Transverse colon (tissue), 4 donors: ENCODE measurements around the gene STRA8. TPM values are rescaled to one million over a fixed set of nuclear protein-coding genes. Genes with fewer than 3 reads are reported as not detected.

Experiments used
- DNase-seq: peaks from one replicate; pipeline ENCODE4 v3.0.0-alpha.2; 2019
- H3K27ac ChIP-seq, 4 donors: fragments of 200-600 bp; sonication (generic); 2 replicates each; pipeline ENCODE4 v1.5.1; 2016 to 2018; ENCODE audit warnings: inconsistent platforms in 4 of 4
- H3K27me3 ChIP-seq: fragments of 200-600 bp; sonication (generic); 2 replicates; pipeline ENCODE4 v1.5.1; 2017; ENCODE audit warnings: inconsistent platforms
- H3K36me3 ChIP-seq, 4 donors: fragments of 200-600 bp; sonication (generic); 2 replicates each; pipeline ENCODE4 v1.5.1; 2017 to 2019; ENCODE audit warnings: inconsistent platforms in 4 of 4
- H3K4me1 ChIP-seq, 4 donors: fragments of 200-600 bp; sonication (generic); 2 replicates each; pipeline ENCODE4 v1.5.1; 2017 to 2020; ENCODE audit warnings: inconsistent platforms in 4 of 4
- H3K4me3 ChIP-seq, 4 donors: fragments of 200-600 bp; sonication (generic); 1 replicate in 1 of 4; 2 replicates in 3 of 4; pipeline versions ENCODE4 v1.5.1 to v1.6.1; 2017 to 2019; ENCODE audit warnings: inconsistent platforms in 4 of 4
- H3K9me3 ChIP-seq, 2 donors: fragments of 200-600 bp; sonication (generic); 2 replicates each; pipeline ENCODE4 v1.5.1; 2017 to 2019; ENCODE audit warnings: inconsistent platforms in 2 of 2
- EP300 ChIP-seq: sonication (generic); formaldehyde crosslinking; IDR thresholded peaks from one replicate; pipeline ENCODE4 v1.6.1; 2017; ENCODE audit warnings: antibody characterized with exemption, low read depth
- POLR2A ChIP-seq: fragments of 450-650 bp; IDR thresholded peaks from one replicate; pipeline ENCODE4 v1.6.1; 2016; ENCODE audit warnings: antibody characterized with exemption, mild to moderate bottlenecking, moderate library complexity
- POLR2AphosphoS5 ChIP-seq, 3 donors: sonication (generic); formaldehyde crosslinking; IDR thresholded peaks; one replicate each; pipeline ENCODE4 v1.6.1; 2016; ENCODE audit warnings: antibody characterized with exemption in 3 of 3
- WGBS, 2 donors: methylation state at CpG; one replicate each; pipeline ENCODE4 v1.1.5; 2018; ENCODE audit warnings: low coverage in 1 of 2; 5-methylcytosine and 5-hydroxymethylcytosine counted together
- in situ Hi-C, 4 donors: fragments of 200-750 bp; cut with MboI; loops; one replicate each; pipeline versions ENCODE4 v1.15.0 to v1.15.1; 2017; ENCODE audit warnings: low sequenced_read_pairs in 3 of 4, low pct_ligation_motif_present in 1 of 4, low pct_unique_long_range_greater_than_20kb in 1 of 4
- intact Hi-C: fragments of 100-400 bp; cut with DNase I; formaldehyde crosslinking; loops from one replicate; pipeline ENCODE4 v1.15.1; 2023; ENCODE audit warnings: low total_unique reads
- total RNA-seq, 4 donors: library from RNA; depleted of rRNA; stranded (reverse); fragments of >200 nt; gene quantifications; one replicate each; pipeline ENCODE4 v1.1.0, GENCODE V29; 2016
- TF ChIP-seq, protein P1 (sequence below), 5 experiments: fragments of 200-600 bp in 3 of 5; fragments of 450-650 bp in 2 of 5; sonication (generic) in 3 of 5; IDR thresholded peaks; 1 replicate in 2 of 5; 2 replicates in 3 of 5; pipeline ENCODE4 v1.5.1; 2016 to 2017; ENCODE audit warnings: antibody characterized with exemption in 5 of 5, inconsistent platforms in 3 of 5, mild to moderate bottlenecking in 2 of 5, moderate library complexity in 1 of 5

STRA8 gene
- total RNA-seq, 4 donors from 2014 or later, result not detected

DNA sequence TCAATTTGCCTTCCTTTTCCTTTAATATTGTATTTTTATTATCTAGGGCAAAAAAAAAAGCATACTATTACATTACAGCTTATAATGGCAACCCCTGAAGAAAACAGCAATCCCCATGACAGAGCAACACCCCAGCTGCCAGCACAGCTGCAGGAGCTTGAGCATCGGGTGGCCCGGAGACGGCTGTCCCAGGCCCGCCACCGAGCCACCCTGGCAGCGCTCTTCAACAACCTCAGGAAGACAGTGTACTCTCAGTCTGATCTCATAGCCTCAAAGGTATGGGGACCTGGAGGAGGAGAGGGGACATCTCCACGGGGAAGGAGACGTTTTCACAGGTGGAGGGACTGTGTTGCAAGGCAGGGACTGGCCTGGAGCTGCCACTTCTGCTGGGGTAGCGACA is 6.8 kb downstream of the STRA8 start:
- H3K9me3 ChIP-seq, result no peaks in the 10 kb centered on the region
- in situ Hi-C loops, result no loop called here
- intact Hi-C loops, result no loop called here
- no peaks in the 10 kb centered on the region for H3K27me3 ChIP-seq
- TF ChIP-seq POLR2AphosphoS5 (IDR thresholded peaks at IDR 0.05) (no peak), EP300 (no peak), POLR2A (no peak)
- TF ChIP-seq, protein P1, sequence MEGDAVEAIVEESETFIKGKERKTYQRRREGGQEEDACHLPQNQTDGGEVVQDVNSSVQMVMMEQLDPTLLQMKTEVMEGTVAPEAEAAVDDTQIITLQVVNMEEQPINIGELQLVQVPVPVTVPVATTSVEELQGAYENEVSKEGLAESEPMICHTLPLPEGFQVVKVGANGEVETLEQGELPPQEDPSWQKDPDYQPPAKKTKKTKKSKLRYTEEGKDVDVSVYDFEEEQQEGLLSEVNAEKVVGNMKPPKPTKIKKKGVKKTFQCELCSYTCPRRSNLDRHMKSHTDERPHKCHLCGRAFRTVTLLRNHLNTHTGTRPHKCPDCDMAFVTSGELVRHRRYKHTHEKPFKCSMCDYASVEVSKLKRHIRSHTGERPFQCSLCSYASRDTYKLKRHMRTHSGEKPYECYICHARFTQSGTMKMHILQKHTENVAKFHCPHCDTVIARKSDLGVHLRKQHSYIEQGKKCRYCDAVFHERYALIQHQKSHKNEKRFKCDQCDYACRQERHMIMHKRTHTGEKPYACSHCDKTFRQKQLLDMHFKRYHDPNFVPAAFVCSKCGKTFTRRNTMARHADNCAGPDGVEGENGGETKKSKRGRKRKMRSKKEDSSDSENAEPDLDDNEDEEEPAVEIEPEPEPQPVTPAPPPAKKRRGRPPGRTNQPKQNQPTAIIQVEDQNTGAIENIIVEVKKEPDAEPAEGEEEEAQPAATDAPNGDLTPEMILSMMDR (IDR thresholded peaks at IDR 0.05), result no peak
- H3K4me1 ChIP-seq, result no peaks in the 10 kb centered on the region
- H3K36me3 ChIP-seq, result no peaks in the 10 kb centered on the region
- no peak overlapping the region for H3K4me3 ChIP-seq
- no peak for DNase-seq
- no peak overlapping the region for H3K27ac ChIP-seq
- 78% methylated on average over 9 of the region's 9 CpGs; no CpG with 5 or more reads in 1 of the 2 donors for WGBS, 2 donors

DNA sequence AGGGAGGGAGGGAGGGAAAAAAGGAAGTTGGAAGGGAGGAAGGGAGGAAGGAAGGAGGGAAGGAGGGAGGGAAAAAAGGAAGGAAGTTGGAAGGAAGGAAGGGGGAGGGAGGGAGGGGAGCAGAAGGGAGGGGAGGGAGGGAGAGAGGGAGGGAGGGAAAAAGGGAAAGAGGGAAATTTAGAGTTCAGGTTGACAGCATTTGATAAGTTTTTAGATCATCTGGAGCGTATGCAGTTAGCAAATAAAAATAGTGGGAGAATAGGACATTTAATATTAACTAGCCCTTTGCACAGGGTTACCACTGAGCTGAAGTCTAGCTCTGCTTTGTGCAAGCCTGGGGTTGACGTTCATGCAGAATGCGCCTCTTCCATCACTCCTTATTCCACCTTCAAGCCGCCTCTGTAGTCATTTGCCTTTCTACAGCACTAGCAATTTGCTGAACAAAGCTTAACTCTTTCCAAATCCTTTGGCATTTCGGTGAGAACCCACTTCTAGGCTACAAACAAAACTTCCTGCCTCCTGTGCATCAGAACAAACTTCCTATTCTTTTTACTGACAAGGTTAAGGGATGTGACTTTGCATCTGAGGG is 8.6 kb downstream of the STRA8 start:
- Histone ChIP-seq H3K4me3 (no peak overlapping the region), H3K4me1 (no peaks in the 10 kb centered on the region), H3K27ac (no peak overlapping the region), H3K27me3 (no peaks in the 10 kb centered on the region), H3K36me3 (no peaks in the 10 kb centered on the region), H3K9me3 (no peaks in the 10 kb centered on the region)
- 74 to 75% methylated on average over 1 to 5 of the region's 5 CpGs for WGBS, 2 donors
- DNase-seq, result no peak
- intact Hi-C loops (no loop called here), in situ Hi-C loops (no loop called here)
- TF ChIP-seq POLR2AphosphoS5 (IDR thresholded peaks at IDR 0.05), result no peak

DNA sequence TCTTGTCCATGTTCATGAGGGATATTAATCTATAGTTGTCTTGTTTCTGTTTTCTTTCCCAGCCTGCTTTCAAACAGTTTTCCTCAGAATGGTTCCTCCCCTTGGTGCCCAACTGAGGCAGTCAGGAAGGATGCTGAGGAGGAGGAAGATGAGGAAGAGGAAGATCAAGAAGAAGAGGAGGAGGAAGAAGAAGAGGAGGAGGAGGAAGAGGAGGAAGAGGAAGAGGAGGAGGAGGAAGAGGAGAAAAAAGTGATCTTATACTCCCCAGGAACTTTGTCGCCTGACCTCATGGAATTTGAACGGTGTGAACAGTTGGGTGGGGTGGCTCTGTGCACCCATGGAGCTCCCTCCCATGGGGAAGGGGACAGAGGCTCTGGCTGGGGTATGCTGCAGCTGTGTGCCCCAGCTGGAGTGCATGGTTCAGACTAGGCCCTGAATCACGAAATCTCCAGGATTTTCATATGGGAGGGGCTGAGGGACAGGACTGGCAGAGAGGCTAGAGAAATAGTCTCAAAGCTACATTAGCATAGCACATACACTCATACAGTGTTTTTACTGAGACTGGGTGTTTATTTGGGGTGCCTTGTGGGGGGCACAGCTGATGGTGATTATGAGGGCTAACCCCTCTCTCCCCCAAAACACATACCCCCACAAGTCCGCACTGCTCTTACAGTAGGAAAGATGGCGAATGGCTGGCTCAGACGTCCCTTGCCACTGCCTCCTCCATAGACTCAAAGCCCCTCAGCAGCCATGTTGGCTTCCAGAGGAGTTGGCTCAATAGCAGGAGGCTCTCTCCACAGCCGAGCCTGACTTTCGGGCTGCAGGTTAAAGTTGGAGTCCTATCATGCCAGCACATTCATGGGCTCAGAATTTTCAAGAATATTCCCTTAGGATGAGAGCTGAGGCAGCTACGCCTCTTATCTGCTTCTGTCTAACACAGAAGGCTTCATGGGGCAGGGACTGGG is 11.9 kb downstream of the STRA8 start:
- Histone ChIP-seq H3K4me1 (no peaks in the 10 kb centered on the region), H3K9me3 (no peaks in the 10 kb centered on the region), H3K27me3 (no peaks in the 10 kb centered on the region), H3K4me3 (no peak overlapping the region), H3K36me3 (no peaks in the 10 kb centered on the region), H3K27ac (no peak overlapping the region)
- 83 to 100% methylated on average over 1 to 9 of the region's 9 CpGs for WGBS, 2 donors
- TF ChIP-seq, protein P1 (IDR thresholded peaks at IDR 0.05), result no peak
- TF ChIP-seq POLR2A, result no peak
- no peak for TF ChIP-seq EP300
- no peak for TF ChIP-seq POLR2AphosphoS5 (IDR thresholded peaks at IDR 0.05)
- DNase-seq, result no peak
- intact Hi-C loops (no loop called here), in situ Hi-C loops (no loop called here)

DNA sequence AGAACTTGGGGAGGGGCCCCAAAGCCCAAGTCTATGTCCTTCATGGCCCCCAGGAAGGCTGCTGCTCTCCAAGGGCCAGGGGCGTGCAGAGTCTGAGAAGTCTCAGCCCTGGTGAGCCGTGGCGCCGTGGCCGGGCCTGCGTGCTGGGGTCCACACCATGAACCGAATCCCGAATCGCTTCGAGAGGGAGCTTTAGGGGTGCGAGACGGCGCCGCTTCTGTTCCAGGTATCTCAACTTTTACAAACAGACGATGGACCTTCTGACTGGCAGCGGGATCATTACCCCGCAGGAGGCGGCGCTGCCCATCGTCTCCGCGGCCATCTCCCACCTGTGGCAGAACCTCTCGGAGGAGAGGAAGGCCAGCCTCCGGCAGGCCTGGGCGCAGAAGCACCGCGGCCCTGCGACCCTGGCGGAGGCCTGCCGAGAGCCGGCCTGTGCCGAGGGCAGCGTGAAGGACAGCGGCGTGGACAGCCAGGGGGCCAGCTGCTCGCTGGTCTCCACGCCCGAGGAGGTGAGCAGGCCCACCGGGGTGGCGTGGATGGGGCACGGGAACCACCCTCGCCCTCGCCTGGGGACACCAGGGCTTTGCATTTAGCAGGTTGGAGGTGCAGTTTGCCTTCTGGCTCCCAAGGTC is 12.7 kb downstream of the STRA8 start:
- Histone ChIP-seq H3K4me3 (no peak overlapping the region), H3K27me3 (no peaks in the 10 kb centered on the region), H3K9me3 (no peaks in the 10 kb centered on the region), H3K36me3 (no peaks in the 10 kb centered on the region), H3K4me1 (no peaks in the 10 kb centered on the region), H3K27ac (no peak overlapping the region)
- 94 to 100% methylated on average over 3 to 41 of the region's 43 CpGs for WGBS, 2 donors
- TF ChIP-seq EP300, result no peak
- no peak for TF ChIP-seq POLR2AphosphoS5 (IDR thresholded peaks at IDR 0.05)
- TF ChIP-seq, protein P1 (IDR thresholded peaks at IDR 0.05), result no peak
- TF ChIP-seq POLR2A, result no peak
- intact Hi-C loops (no loop called here), in situ Hi-C loops (no loop called here)
- no peak for DNase-seq
